Left cardiac atrium (tissue), 4 donors: ENCODE measurements around the gene EXOSC6. TPM values are rescaled to one million over a fixed set of nuclear protein-coding genes. Genes with fewer than 3 reads are reported as not detected.
"Not testable (repeated sequence)": the region's sequence is repeated elsewhere in the genome, so short reads cannot be mapped to it uniquely, and the experiment has no call there.

Experiments
- ATAC-seq, 2 donors: fragments of 200-7000 bp; cut with Tn5 transposase; one replicate each; pipeline ENCODE4 v1.9.1; 2020; ENCODE audit warnings: mild to moderate bottlenecking in 2 of 2, moderate library complexity in 2 of 2
- DNase-seq: peaks from one replicate; pipeline ENCODE4 v3.0.0-alpha.2; 2020
- intact Hi-C, 2 donors: fragments of 100-400 bp; cut with DNase I; formaldehyde crosslinking; loops; one replicate each; pipeline versions ENCODE4 v1.14.1 to v1.15.1; 2022 to 2023
- long read RNA-seq: library from polyadenylated mRNA; unstranded; transcript quantifications from one replicate; pipeline ENCODE4 v2.0.0, GENCODE V29; 2021
- total RNA-seq, 2 donors: library from RNA; stranded (reverse); fragmentation: NEBNext Ultra II Directional; extraction: Animal tissue kit (Norgen Biotek cat#: 25700); gene quantifications; one replicate each; pipeline ENCODE4 v1.2.1, GENCODE V29; 2021
- donor health status: DM: no; HTN: yes; CAD: no.
- donor health status: DM: no; HTN: yes; CAD: no; lungs with severe emphysema.
- donor health status: DM: yes; HTN: yes; CAD: no.
- donor health status: Dilated cardiomyopathy.

Gene EXOSC6
- total RNA-seq = 10 to 100 TPM; 12.6 to 18.8 TPM
- long read RNA-seq, full-length matches to known transcripts = 2 of 2 reads
- long read RNA-seq, partial matches to known transcripts = 0 of 2 reads
- long read RNA-seq, other reads (novel, unspliced or antisense) = 0 of 2 reads

- DNase-seq (peak; percentile 94), ATAC-seq (peak; percentile 95 to 98)
- intact Hi-C loops = no loop called here
Measured at GRCh38 chr16:70251629-70252354, at the start of gene EXOSC6. Gene EXOSC6, minus strand, starts transcription at chr16:70251940. Its CDS starts 40 bp downstream, at chr16:70251900.

GRCh38 chr16:70301121-70301520, 49.4 kb upstream of the EXOSC6 start:
- no peak for ATAC-seq
- intact Hi-C loops = no loop called here
- no peak for DNase-seq

GRCh38 chr16:70298988-70299938, 47.5 kb upstream of the EXOSC6 start, which contains the start of gene DDX19B:
Gene DDX19B, plus strand, starts transcription at chr16:70299186. Its CDS starts 112 bp downstream, at chr16:70299298.
- intact Hi-C loops = loop anchor here in 1 of 2 donors (2.0 kb wide), 1 partner anchor 48 kb away; the partner anchor contains the start of gene DDX19A
- peak; percentile 89 for DNase-seq
- peak; percentile 97 to 98 for ATAC-seq

- ATAC-seq (no peak), DNase-seq (no peak)
- intact Hi-C loops = no loop called here
Measured at GRCh38 chr16:70295634-70296033, 43.9 kb upstream of the EXOSC6 start.

GRCh38 chr16:70294385-70295025, 42.8 kb upstream of the EXOSC6 start:
- DNase-seq (no peak), ATAC-seq (no peak)
- intact Hi-C loops = no loop called here

- intact Hi-C loops, DNase-seq, ATAC-seq: not testable (repeated sequence)
Measured at GRCh38 chr16:70292148-70292547, 40.4 kb upstream of the EXOSC6 start.

GRCh38 chr16:70290949-70291519, 39.3 kb upstream of the EXOSC6 start:
- intact Hi-C loops = no loop called here
- ATAC-seq (no peak), DNase-seq (no peak)

GRCh38 chr16:70289229-70290094, 37.7 kb upstream of the EXOSC6 start, which contains the start of gene AARS1:
Gene AARS1, minus strand, starts transcription at chr16:70289506. Its CDS starts 6,743 bp downstream, at chr16:70282763.
- ATAC-seq (peak; percentile 99), DNase-seq (peak; percentile 97)
- intact Hi-C loops = no loop called here

GRCh38 chr16:70287304-70287971, 35.7 kb upstream of the EXOSC6 start:
- intact Hi-C loops, DNase-seq, ATAC-seq: not testable (repeated sequence)

GRCh38 chr16:70276392-70276791, 24.7 kb upstream of the EXOSC6 start:
- ATAC-seq (no peak), DNase-seq (no peak)
- intact Hi-C loops = no loop called here

GRCh38 chr16:70271696-70272095, 20.0 kb upstream of the EXOSC6 start:
- intact Hi-C loops = no loop called here
- no peak for DNase-seq
- ATAC-seq = no peak

GRCh38 chr16:70270176-70270575, 18.4 kb upstream of the EXOSC6 start:
- no peak for ATAC-seq
- DNase-seq = no peak
- intact Hi-C loops = no loop called here

- DNase-seq (no peak), ATAC-seq (no peak)
- intact Hi-C loops = no loop called here
Measured at GRCh38 chr16:70269471-70269870, 17.7 kb upstream of the EXOSC6 start.

- DNase-seq, ATAC-seq, intact Hi-C loops: not testable (repeated sequence)
Measured at GRCh38 chr16:70267922-70268321, 16.2 kb upstream of the EXOSC6 start.

GRCh38 chr16:70267516-70267915, 15.8 kb upstream of the EXOSC6 start:
- DNase-seq (no peak), ATAC-seq (peak in 1 of 2 donors; percentile 19)
- intact Hi-C loops = no loop called here

GRCh38 chr16:70259903-70260302, 8.2 kb upstream of the EXOSC6 start:
- DNase-seq, intact Hi-C loops, ATAC-seq: not testable (repeated sequence)

- ATAC-seq (no peak), DNase-seq (no peak)
- intact Hi-C loops = no loop called here
Measured at GRCh38 chr16:70258946-70259345, 7.2 kb upstream of the EXOSC6 start.
